DND-41 (cell line): Measurements from ENCODE around the gene GPR55.

Experiments used
- ATAC-seq: fragments of 200-7000 bp; cut with Tn5 transposase; 3 replicates; pipeline ENCODE4 v1.9.1; 2021; ENCODE audit warnings: low read depth; ENCODE audit not compliant: insufficient read depth
- DNase-seq: peaks from one replicate; pipeline ENCODE4 v3.0.0-alpha.2; 2020
- H2AFZ ChIP-seq: 2 replicates; pipeline ENCODE4 v1.6.0; 2012; ENCODE audit warnings: low read depth, low read length
- H3K27ac ChIP-seq: 2 replicates; pipeline ENCODE4 v1.5.1; 2012; ENCODE audit warnings: low read length, inconsistent platforms
- H3K27me3 ChIP-seq: fragments of 200-600 bp; sonication (generic); 2 replicates; pipeline ENCODE4 v1.6.0; 2012; ENCODE audit warnings: low read length, mild to moderate bottlenecking, inconsistent platforms; ENCODE audit not compliant: insufficient read depth, poor library complexity
- H3K36me3 ChIP-seq: 2 replicates; pipeline ENCODE4 v1.5.1; 2012; ENCODE audit warnings: low read length, inconsistent platforms; ENCODE audit not compliant: insufficient read depth
- H3K4me1 ChIP-seq: 2 replicates; pipeline ENCODE4 v1.5.1; 2012; ENCODE audit warnings: mild to moderate bottlenecking, low read length; ENCODE audit not compliant: insufficient read depth
- H3K4me2 ChIP-seq: 2 replicates; pipeline ENCODE4 v1.6.0; 2012; ENCODE audit warnings: mild to moderate bottlenecking, moderate library complexity, low read length, inconsistent platforms; ENCODE audit not compliant: insufficient read depth
- H3K4me3 ChIP-seq, 2 experiments: fragments of 200-600 bp in 1 of 2; shearing (Covaris generic) in 1 of 2; 2 replicates each; pipeline ENCODE4 v1.5.1; 2012 to 2016; ENCODE audit warnings: inconsistent platforms in 2 of 2, low read length in 2 of 2, mild to moderate bottlenecking in 2 of 2, low read depth in 1 of 2, moderate library complexity in 1 of 2
- H3K79me2 ChIP-seq: 2 replicates; pipeline ENCODE4 v1.6.0; 2012; ENCODE audit warnings: low read length, inconsistent platforms; ENCODE audit not compliant: insufficient read depth
- H3K9ac ChIP-seq: 2 replicates; pipeline ENCODE4 v1.6.0; 2012; ENCODE audit warnings: low read depth, mild to moderate bottlenecking, inconsistent platforms, low read length, moderate library complexity
- H3K9me3 ChIP-seq: 2 replicates; pipeline ENCODE4 v1.5.1; 2012; ENCODE audit warnings: low read length, moderate library complexity, mild to moderate bottlenecking, inconsistent platforms; ENCODE audit not compliant: insufficient read depth, severe bottlenecking
- H4K20me1 ChIP-seq: 2 replicates; pipeline ENCODE4 v1.6.0; 2012; ENCODE audit warnings: low read length; ENCODE audit not compliant: insufficient read depth
- EZH2 ChIP-seq: IDR thresholded peaks from 3 replicates; pipeline ENCODE4 v1.6.1; 2012; ENCODE audit warnings: borderline replicate concordance, low read depth, mild to moderate bottlenecking, moderate library complexity, low read length, inconsistent platforms; ENCODE audit not compliant: severe bottlenecking
- TF ChIP-seq, protein P1 (sequence below): IDR thresholded peaks from 2 replicates; pipeline ENCODE4 v1.5.1; 2012; ENCODE audit warnings: borderline replicate concordance, low read length, moderate library complexity, mild to moderate bottlenecking; ENCODE audit not compliant: poor library complexity, severe bottlenecking; ENCODE audit errors: extremely low read depth

The GPR55 gene

DNA sequence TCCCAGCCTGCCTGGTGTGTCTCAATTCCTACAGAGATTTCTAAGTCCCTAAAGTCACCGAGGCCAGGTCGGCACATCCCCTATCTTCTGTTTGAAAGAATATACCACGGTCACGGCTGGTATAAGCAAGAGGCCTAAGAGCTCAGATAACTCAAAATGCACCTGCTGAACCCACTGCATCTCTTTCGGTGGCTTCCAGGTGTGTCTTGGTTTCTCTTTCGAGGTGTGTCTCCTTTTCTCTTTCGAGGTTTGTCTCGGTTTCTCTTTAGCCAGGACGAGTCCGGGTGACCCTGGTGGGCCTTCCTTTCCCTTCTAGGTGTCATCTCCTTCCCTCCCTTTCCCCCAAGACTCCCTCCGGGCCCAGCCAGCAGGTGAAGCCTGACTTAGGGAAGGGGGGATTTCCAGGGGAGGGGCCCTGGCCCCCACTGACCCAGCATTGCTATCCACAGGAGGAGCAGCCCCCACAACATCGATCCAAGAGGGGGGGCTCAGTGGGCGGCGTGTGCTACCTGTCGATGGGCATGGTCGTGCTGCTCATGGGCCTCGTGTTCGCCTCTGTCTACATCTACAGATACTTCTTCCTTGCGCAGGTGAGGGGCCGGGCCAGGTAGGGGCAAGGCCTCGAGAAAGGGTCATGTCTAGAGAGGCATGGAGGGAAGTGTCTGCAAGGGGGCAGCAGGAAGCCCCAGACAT lies 51.9 kb downstream of the GPR55 start:
- H3K4me3 ChIP-seq, result no peak overlapping the region
- H3K4me1 ChIP-seq, result peaks cover 18% of the 10 kb centered on the region
- TF ChIP-seq EZH2, result no peak
- TF ChIP-seq, protein P1, sequence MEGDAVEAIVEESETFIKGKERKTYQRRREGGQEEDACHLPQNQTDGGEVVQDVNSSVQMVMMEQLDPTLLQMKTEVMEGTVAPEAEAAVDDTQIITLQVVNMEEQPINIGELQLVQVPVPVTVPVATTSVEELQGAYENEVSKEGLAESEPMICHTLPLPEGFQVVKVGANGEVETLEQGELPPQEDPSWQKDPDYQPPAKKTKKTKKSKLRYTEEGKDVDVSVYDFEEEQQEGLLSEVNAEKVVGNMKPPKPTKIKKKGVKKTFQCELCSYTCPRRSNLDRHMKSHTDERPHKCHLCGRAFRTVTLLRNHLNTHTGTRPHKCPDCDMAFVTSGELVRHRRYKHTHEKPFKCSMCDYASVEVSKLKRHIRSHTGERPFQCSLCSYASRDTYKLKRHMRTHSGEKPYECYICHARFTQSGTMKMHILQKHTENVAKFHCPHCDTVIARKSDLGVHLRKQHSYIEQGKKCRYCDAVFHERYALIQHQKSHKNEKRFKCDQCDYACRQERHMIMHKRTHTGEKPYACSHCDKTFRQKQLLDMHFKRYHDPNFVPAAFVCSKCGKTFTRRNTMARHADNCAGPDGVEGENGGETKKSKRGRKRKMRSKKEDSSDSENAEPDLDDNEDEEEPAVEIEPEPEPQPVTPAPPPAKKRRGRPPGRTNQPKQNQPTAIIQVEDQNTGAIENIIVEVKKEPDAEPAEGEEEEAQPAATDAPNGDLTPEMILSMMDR, result no peak
- DNase-seq (no peak), ATAC-seq (no peak)
- no peak overlapping the region for H3K27ac ChIP-seq
- H3K9me3 ChIP-seq, result no peaks in the 10 kb centered on the region
- no peak overlapping the region for H3K4me2 ChIP-seq
- peaks cover 31% of the 10 kb centered on the region for H3K36me3 ChIP-seq
- H2AFZ ChIP-seq, result no peak overlapping the region
- H3K27me3 ChIP-seq, result no peaks in the 10 kb centered on the region
- peaks cover 16% of the 10 kb centered on the region for H3K79me2 ChIP-seq
- peaks cover 45% of the 10 kb centered on the region for H4K20me1 ChIP-seq
- no peak overlapping the region for H3K9ac ChIP-seq

DNA sequence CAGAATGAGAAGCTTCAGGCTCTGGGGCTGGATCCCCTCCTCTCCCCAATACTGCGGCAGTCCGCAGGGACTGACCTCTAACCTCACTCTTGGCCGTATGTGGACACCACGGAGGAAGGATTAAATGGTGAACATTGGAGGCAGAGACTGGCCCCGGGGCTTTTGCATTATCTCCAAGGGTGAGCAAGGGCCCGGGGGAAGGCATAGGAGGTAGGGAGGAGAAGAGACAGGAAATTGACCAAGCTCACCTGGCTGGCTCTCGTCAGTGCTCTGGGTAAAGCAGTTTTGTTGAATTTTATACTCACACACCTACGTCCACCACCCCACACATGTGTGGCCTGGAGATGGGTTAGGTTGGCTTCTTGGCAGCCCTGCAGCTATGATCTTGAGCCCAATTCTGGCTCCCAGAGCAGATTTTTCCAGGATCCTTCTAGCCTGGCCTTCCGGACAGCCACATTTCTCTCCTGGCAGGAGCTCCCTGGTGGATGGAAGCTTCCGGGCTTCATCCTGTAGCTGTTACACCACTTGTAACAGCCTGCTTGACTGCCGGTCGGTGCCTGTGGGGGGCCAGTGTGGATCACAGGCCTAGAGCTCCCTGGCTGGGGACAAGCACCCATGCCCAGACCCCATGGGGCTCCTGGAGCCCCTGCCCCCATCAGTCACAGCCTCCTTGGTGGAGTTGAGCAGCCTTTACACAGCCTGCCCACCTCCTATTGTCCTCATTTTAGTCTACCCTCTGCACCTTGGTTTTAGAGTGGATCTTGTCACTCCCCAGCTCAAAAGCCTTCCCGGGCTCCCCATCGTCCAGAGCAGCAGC lies 52.7 kb downstream of the GPR55 start:
- Histone ChIP-seq H3K9me3 (no peaks in the 10 kb centered on the region), H3K9ac (no peak overlapping the region), H3K4me1 (peaks cover 18% of the 10 kb centered on the region), H3K4me2 (no peak overlapping the region), H3K27ac (no peak overlapping the region), H3K27me3 (no peaks in the 10 kb centered on the region), H3K4me3 (no peak overlapping the region), H3K79me2 (peaks cover 20% of the 10 kb centered on the region), H2AFZ (no peak overlapping the region), H3K36me3 (peaks cover 26% of the 10 kb centered on the region), H4K20me1 (peaks cover 48% of the 10 kb centered on the region)
- no peak for DNase-seq
- ATAC-seq, result no peak
- TF ChIP-seq, protein P1, result no peak
- TF ChIP-seq EZH2, result no peak

DNA sequence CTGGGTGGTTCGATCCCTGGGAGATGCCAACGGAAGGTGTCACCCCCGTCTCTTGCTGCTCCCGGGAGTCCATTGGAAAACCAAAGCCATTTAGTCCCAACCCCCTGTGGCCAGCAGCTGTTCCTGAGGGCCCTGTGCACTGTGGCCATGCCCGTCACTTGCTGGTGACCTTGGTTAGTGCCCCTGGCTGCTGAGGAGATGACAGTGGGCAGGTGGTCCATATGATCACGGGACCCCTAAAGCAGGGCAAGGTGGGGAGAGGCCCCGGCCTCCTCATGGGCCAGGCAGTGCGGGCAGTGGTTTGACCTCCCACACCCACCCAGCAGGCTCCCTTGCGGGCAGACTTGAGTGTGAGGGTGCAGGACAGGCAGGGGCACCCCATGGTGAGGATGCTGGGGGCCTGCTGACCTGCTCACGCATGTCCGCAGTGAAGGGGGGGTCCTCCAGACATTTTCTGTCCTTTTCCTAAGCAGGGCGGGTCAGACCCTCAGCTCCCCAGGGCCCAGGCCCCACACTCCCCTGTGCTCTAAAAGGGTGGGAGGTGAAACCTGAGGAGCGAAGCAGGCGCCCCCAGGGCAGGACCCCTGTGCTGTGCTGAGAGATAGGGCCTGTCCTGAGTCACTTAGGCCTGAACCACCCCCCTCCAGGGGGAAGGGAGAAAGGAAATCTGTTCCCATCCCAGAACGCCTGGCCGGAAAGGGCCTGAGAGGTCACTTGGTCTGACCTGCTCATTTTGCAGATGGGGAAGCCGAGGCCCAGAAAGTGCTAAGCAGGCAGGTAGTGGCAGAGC lies 53.5 kb downstream of the GPR55 start:
- H3K4me1 ChIP-seq, result peaks cover 18% of the 10 kb centered on the region
- ATAC-seq (no peak), DNase-seq (no peak)
- peaks cover 55% of the 10 kb centered on the region for H4K20me1 ChIP-seq
- no peak overlapping the region for H3K9ac ChIP-seq
- H3K27ac ChIP-seq, result no peak overlapping the region
- H3K4me3 ChIP-seq, result no peak overlapping the region
- no peaks in the 10 kb centered on the region for H3K27me3 ChIP-seq
- H3K9me3 ChIP-seq, result no peaks in the 10 kb centered on the region
- H3K36me3 ChIP-seq, result peaks cover 18% of the 10 kb centered on the region
- no peak for TF ChIP-seq EZH2
- TF ChIP-seq, protein P1, result no peak
- no peak overlapping the region for H2AFZ ChIP-seq
- no peak overlapping the region for H3K4me2 ChIP-seq
- H3K79me2 ChIP-seq, result peaks cover 20% of the 10 kb centered on the region
